Measurements from ENCODE around the gene MACROD1.
A peak's percentile ranks its signal among the peaks of the same experiment; 100 is the strongest.
"Not testable (repeated sequence)": the region's sequence is repeated elsewhere in the genome, so short reads cannot be mapped to it uniquely, and the experiment has no call there.

The MACROD1 gene

GRCh38 chr11:63986156-63986931 lies 179.6 kb downstream of the MACROD1 start, which contains the start of gene OTUB1:
TSS of gene OTUB1 (plus strand) at chr11:63986438. CDS start at chr11:63986457, 19 bp downstream.
- peak; percentile 77 for DNase-seq

GRCh38 chr11:63985812-63986155 lies 180.1 kb downstream of the MACROD1 start:
- DNase-seq = no peak

GRCh38 chr11:63979426-63979825 lies 186.5 kb downstream of the MACROD1 start:
- no peak for DNase-seq

GRCh38 chr11:63978551-63979239 lies 187.2 kb downstream of the MACROD1 start:
- no peak for DNase-seq

GRCh38 chr11:63974259-63975143 lies 191.4 kb downstream of the MACROD1 start, which contains the start of gene COX8A:
TSS of gene COX8A (plus strand) at chr11:63974620. CDS start at chr11:63974681, 61 bp downstream.
- peak; percentile 90 for DNase-seq

GRCh38 chr11:63973912-63974258 lies 192.0 kb downstream of the MACROD1 start:
- not testable (repeated sequence) for DNase-seq

GRCh38 chr11:63970902-63971301 lies 195.0 kb downstream of the MACROD1 start:
- no peak for DNase-seq

- no peak for DNase-seq
Observed at GRCh38 chr11:63969461-63969860, 196.5 kb downstream of the MACROD1 start.

- no peak for DNase-seq
Observed at GRCh38 chr11:63966444-63966843, 199.5 kb downstream of the MACROD1 start.

- DNase-seq = not testable (repeated sequence)
Observed at GRCh38 chr11:63963895-63964294, 202.0 kb downstream of the MACROD1 start.

GRCh38 chr11:63961608-63962412 lies 204.1 kb downstream of the MACROD1 start:
- no peak for DNase-seq

GRCh38 chr11:63958008-63958407 lies 207.9 kb downstream of the MACROD1 start:
- DNase-seq = no peak

GRCh38 chr11:63952570-63952969 lies 213.3 kb downstream of the MACROD1 start:
- DNase-seq = no peak

- DNase-seq = no peak
Observed at GRCh38 chr11:63951779-63952536, 214.0 kb downstream of the MACROD1 start.
